Brain microvascular endothelial cell (primary cell): Measurements from ENCODE around the gene RHBDF2.

Experiments used
- DNase-seq: peaks from one replicate; pipeline ENCODE4 v3.0.0-alpha.2; 2020
- H3K27ac ChIP-seq: fragments of 250-450 bp; sonication (Bioruptor Pico); 2 replicates; pipeline ENCODE4 v1.5.1; 2020; ENCODE audit warnings: mild to moderate bottlenecking, moderate library complexity
- H3K27me3 ChIP-seq: fragments of 250-450 bp; sonication (Bioruptor Pico); replicated peaks from 2 replicates; pipeline ENCODE4 v1.5.1; 2020; ENCODE audit warnings: mild to moderate bottlenecking
- H3K36me3 ChIP-seq: fragments of 250-450 bp; sonication (Bioruptor Pico); replicated peaks from 2 replicates; pipeline ENCODE4 v1.5.1; 2020; ENCODE audit warnings: mild to moderate bottlenecking
- H3K4me3 ChIP-seq: 2 replicates; pipeline ENCODE4 v1.5.1; 2011; ENCODE audit warnings: low read depth, mild to moderate bottlenecking, control low read depth, low read length, moderate library complexity
- in situ Hi-C: cut with HindIII; loops from 2 replicates; pipeline ENCODE4 v1.10.0; 2017; ENCODE audit warnings: low sequenced_read_pairs, low pct_ligation_motif_present
- TF ChIP-seq, protein P1 (sequence below): IDR thresholded peaks from 2 replicates; pipeline ENCODE4 v1.5.1; 2011; ENCODE audit warnings: low read depth, mild to moderate bottlenecking, moderate library complexity, low read length, control low read depth, inconsistent platforms; ENCODE audit errors: missing control alignments

Gene RHBDF2

DNA sequence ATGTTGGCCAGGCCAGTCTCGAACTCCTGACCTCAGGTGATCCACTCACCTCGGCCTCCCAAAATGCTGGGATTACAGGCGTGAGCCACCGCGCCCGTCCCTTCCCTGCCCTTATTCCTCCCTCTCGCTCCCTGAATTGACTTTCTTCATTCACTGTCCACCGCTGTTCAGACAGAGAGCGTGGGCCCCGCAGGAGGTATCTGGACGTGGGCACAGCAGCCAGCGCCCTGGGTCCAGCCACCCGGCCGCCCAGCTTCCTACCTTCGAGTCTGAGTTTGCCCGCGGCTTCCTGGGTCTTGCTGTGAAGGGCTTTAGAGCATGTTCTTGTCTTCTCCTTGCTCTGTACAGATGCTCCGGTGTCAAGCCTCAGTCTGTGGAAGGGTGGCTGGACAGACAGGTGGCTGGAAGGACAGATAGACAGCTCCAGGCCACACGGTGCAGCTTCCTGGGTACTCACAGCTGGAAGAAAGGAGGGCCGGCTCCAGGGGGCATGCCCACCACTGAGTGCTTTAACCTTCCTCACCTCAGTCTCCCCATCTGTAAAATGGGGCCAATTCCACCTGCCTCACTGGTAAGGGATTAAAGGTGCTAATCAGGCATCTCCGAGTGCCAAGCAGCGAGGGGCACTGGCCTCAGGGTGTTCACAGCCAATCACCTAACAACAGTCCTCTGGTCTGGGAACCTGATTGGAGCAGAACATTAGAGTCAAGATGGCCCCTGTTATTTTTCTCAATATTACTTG lies 13.6 kb downstream of the RHBDF2 start:
- Histone ChIP-seq H3K27ac (no peak overlapping the region), H3K4me3 (no peak overlapping the region), H3K36me3 (peaks cover 2% of the 10 kb centered on the region), H3K27me3 (no peaks in the 10 kb centered on the region)
- no peak for DNase-seq
- in situ Hi-C loops, result no loop called here
- TF ChIP-seq, protein P1, sequence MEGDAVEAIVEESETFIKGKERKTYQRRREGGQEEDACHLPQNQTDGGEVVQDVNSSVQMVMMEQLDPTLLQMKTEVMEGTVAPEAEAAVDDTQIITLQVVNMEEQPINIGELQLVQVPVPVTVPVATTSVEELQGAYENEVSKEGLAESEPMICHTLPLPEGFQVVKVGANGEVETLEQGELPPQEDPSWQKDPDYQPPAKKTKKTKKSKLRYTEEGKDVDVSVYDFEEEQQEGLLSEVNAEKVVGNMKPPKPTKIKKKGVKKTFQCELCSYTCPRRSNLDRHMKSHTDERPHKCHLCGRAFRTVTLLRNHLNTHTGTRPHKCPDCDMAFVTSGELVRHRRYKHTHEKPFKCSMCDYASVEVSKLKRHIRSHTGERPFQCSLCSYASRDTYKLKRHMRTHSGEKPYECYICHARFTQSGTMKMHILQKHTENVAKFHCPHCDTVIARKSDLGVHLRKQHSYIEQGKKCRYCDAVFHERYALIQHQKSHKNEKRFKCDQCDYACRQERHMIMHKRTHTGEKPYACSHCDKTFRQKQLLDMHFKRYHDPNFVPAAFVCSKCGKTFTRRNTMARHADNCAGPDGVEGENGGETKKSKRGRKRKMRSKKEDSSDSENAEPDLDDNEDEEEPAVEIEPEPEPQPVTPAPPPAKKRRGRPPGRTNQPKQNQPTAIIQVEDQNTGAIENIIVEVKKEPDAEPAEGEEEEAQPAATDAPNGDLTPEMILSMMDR, result no peak

DNA sequence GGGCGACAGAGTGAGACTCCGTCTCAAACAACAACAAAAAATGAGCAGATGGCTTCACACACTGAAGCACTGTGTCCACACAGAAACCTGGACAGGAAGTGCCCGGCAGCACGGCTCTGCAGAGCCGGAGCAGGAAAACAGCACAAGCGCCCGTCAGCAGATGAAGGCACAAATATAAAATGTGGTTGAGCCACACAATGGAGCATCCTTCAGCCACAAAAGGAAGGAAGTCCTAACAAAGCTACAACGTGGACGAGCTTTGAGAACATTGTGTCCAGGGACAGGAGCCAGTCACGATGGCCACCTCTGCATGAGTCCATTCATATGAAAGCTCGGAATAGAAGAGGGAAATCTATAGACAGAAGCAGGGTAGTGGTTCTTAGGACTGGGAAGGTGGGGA lies 15.7 kb downstream of the RHBDF2 start:
- TF ChIP-seq, protein P1, result no peak
- Histone ChIP-seq H3K4me3 (no peak overlapping the region), H3K36me3 (peaks cover 6% of the 10 kb centered on the region), H3K27ac (no peak overlapping the region), H3K27me3 (no peaks in the 10 kb centered on the region)
- DNase-seq, result no peak
- in situ Hi-C loops, result no loop called here

DNA sequence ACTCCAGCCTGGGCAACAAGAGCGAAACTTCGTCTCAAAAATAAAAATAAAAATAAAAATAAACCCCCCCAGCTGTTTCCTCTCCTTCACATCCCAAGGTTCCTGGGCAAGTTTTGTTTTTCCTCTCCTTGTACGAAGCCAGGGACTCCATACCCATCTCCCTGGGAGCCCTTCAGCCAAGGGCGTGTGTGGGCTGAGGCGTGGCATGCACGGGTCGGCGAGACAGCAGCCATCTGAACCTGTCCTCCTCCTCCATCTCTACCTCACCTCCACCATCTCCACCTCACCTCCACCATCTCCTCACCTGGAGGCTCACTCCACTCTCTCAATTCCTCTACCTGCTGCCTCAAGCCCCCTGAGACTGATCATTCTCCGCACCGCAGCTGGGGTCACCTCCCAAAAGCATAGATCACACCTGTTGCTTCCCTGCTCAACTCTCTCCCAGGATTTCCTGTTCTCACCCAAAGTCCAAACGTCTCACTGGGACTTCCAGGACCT lies 16.9 kb downstream of the RHBDF2 start:
- Histone ChIP-seq H3K4me3 (no peak overlapping the region), H3K27me3 (no peaks in the 10 kb centered on the region), H3K36me3 (peaks cover 6% of the 10 kb centered on the region), H3K27ac (no peak overlapping the region)
- DNase-seq, result no peak
- TF ChIP-seq, protein P1, result no peak
- in situ Hi-C loops, result no loop called here

DNA sequence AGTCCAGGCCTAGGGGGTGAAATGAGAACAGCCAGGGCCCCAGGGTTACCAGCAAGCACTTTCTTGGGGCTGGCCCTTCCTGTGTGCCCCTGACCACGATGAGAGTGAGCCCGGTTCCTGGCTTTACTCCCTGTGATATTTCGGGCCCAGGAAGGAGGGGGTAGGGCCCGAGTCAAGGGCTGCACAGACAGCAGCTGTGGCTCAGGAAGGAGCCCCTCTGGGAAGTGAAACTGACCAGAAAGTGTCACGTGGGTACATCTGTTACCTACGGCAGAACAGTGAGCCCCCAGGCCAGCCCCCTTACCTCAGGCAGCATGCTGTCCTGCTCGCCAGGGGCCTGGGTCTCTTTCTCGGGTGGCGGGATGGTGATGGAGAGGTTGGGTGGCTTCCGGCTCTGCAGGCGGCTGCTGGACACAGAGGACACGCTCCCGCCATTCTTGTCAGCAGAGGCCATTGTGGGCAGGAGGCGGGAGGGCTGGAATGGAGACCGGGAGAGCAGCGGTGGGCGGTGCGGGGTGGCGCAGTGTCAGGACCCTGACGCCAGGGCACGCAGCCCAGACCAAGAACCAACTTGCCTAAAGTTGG lies 20.1 kb downstream of the RHBDF2 start:
- H3K4me3 ChIP-seq, result no peak overlapping the region
- peaks cover 13% of the 10 kb centered on the region for H3K36me3 ChIP-seq
- TF ChIP-seq, protein P1, result no peak
- H3K27ac ChIP-seq, result no peak overlapping the region
- H3K27me3 ChIP-seq, result no peaks in the 10 kb centered on the region
- DNase-seq, result no peak
- in situ Hi-C loops, result no loop called here

DNA sequence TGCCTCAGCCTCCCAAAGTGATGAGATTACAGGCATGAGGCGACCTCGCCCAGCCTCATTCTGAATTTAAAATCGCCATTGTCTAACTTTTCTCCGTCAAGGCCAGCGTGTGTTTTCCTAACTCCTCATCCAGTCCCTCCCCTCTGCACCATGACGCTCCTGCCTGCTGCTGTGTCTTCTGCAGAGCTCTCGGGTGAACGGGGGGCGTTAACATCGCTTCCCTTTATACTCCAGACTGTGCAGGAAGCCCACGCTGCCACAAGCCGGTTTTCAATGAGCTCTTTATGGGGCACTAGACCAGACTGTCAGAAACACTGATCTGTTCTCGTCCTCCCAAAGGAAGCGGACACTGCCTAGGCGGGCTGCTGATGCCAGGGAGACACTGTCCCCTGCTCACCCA lies 20.6 kb downstream of the RHBDF2 start:
- TF ChIP-seq, protein P1, result no peak
- Histone ChIP-seq H3K27me3 (no peaks in the 10 kb centered on the region), H3K27ac (no peak overlapping the region), H3K4me3 (no peak overlapping the region), H3K36me3 (peaks cover 13% of the 10 kb centered on the region)
- DNase-seq, result no peak
- in situ Hi-C loops, result no loop called here
